GM13977 (cell line): ENCODE results near the gene SSC4D.
A peak's percentile ranks its signal among the peaks of the same experiment; 100 is the strongest.
"Not testable (repeated sequence)": the region's sequence is repeated elsewhere in the genome, so short reads cannot be mapped to it uniquely, and the experiment has no call there.

ENCODE experiments used
- DNase-seq: peaks from one replicate; pipeline ENCODE4 v3.0.0; 2012; ENCODE audit warnings: low spot score
- in situ Hi-C: fragments of 300-500 bp; cut with MboI; formaldehyde crosslinking; loops from one replicate; pipeline ENCODE4 v1.12.0; 2022; ENCODE audit warnings: low sequenced_read_pairs, low pct_unique_long_range_greater_than_20kb, mixed read lengths, inconsistent platforms; ENCODE audit not compliant: unreplicated experiment
- TF ChIP-seq, protein P1 (sequence below): IDR thresholded peaks from 2 replicates; pipeline ENCODE4 v1.5.1; 2012; ENCODE audit warnings: mild to moderate bottlenecking, control low read depth; ENCODE audit not compliant: insufficient read depth; ENCODE audit errors: extremely low read depth, missing control alignments

SSC4D gene

DNA sequence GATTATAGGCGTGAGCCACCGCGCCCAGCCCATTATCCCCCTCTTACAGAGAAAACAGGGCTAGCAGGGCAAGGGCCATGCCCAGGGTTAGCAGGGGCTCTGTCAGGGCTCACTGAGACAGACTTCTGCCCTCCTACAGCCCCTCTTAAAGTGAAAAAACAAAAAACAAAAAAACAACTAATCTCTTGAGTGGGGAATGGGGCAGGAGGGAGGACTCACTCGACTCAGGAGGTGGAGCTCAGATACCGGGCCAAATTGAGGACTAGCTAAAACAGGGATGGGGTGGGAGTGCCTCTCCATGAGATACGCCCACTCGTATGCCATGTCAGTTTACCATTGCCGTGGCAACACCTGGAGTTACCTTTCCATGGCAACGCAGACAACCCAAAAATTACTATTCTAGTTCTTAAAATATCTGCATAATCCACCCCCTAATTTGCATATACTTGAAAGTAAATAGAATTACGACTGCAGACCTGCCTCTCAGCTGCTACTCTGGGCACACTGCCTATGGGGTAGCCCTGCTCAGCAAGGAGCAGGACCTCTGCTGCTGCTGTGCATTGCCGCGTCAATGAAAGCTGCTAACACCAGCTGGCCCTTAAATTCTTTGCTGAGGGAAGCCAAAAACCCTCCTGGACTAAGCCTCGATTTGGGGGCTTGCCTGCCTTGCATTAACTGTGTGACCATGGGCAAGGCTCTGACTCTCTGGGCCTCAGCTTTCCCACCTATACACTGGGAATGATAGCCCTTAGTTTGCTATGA lies 13.4 kb downstream of the SSC4D start:
- TF ChIP-seq, protein P1, sequence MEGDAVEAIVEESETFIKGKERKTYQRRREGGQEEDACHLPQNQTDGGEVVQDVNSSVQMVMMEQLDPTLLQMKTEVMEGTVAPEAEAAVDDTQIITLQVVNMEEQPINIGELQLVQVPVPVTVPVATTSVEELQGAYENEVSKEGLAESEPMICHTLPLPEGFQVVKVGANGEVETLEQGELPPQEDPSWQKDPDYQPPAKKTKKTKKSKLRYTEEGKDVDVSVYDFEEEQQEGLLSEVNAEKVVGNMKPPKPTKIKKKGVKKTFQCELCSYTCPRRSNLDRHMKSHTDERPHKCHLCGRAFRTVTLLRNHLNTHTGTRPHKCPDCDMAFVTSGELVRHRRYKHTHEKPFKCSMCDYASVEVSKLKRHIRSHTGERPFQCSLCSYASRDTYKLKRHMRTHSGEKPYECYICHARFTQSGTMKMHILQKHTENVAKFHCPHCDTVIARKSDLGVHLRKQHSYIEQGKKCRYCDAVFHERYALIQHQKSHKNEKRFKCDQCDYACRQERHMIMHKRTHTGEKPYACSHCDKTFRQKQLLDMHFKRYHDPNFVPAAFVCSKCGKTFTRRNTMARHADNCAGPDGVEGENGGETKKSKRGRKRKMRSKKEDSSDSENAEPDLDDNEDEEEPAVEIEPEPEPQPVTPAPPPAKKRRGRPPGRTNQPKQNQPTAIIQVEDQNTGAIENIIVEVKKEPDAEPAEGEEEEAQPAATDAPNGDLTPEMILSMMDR = no peak
- in situ Hi-C loops = no loop called here
- DNase-seq = no peak

DNA sequence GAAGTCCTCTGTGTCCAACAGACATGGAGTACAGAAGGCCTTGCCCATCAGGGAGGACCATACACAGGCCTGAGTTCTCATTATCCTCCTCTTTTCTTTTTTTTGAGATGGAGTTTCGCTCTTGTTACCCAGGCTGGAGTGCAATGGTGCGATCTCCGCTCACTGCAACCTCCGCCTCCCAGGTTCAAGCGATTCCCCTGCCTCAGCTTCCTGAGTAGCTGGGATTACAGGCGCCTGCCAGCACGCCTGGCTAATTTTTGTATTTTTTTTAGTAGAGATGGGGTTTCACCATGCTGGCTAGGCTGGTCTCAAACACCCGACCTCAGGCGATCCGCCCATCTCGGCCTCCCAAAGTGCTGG lies 13.9 kb downstream of the SSC4D start:
- in situ Hi-C loops, DNase-seq: not testable (repeated sequence)

DNA sequence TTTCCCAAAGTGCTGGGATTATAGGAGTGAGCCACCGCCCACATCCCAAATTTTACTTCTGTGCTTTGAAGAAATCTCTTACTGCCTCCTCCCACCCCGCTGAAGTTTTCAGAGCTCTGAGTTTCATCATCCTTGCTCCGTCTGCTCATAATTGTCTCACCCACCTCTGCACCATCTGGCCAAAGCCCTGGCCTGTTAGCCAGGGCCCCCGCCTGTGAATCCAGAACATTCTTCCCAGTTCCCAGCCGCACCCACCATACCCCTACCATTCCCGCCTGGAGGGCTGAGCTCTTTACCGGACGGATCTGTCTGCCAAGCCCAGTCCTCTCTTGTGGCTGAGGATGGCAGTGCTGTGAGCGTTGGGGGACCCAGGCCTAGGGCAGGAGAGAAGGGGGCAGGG lies 14.5 kb downstream of the SSC4D start:
- in situ Hi-C loops = no loop called here
- TF ChIP-seq, protein P1 = no peak
- no peak for DNase-seq

DNA sequence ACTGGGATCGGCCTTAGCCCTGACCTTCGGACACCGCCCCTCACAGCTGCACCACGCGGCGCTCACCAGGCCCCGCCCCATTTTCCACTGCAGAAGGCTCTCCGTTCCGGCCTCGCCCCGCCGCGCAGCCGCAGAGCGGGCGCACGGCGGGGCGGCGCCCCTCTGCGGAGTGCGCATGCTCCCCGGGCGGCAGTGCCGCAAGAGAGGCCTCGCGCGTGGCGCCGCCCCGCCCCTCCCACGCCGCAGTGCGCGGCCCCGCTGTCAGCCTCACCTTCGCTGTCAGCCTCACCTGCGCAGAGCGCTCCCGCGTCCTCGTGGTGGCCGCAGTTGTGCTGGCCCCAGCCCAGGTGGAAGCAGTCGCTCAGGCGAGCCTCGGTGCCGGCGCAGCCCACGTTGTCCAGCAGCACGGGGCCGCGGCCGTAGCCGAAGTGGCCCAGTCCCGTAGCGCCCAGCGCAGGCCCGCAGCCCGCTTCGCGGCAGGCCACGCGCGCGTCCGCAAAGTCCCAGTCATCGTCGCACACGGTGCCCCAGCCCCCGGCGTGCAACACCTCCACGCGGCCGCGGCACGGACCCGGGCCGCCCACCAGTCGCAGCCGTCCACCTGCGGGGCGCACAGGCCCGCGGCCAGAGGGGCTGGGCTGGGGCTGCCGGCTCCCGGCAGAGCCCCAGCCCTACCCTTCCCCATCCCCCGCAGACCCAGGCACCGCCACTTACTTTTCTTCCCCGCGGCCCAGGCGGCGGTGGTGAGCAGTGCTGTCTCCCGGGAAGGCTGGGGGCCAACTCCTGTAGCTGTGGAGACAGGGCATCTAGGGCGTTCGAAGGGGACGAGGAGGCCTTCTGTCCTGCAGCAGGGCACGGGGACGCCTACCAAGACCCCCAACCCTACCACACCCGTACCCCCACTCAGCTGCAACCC lies 16.1 kb downstream of the SSC4D start:
- in situ Hi-C loops = no loop called here
- peak; percentile 99 for DNase-seq
- TF ChIP-seq, protein P1 = no peak

DNA sequence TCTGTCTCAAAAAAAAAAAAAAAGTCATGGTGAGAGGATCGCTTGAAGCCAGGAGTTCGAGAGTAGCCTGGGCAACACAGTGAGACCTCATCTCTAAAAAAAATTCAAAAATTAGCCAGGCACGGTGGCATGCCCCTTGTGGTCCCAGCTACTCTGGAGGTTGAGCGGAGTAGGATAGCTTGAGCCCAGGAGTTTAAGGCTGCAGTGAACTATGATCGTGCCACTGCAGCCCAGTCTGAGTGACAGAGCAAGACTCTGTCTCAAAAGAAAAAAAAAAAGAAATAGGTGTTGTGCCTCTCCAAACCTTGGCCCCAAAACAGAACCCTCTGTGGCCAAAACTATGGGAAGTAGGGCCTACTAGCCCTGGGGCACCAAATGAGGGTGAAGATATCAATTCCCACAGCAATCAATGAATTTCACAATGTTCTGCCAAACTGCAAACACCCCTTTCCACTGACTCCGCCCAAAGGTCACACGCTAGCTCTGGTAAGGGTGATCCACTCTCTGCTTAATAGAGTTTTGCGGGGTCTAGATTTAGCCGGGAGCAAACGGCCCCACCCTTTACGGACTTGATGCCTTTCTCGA lies 16.9 kb downstream of the SSC4D start:
- DNase-seq = no peak
- in situ Hi-C loops = no loop called here
- TF ChIP-seq, protein P1 = no peak

DNA sequence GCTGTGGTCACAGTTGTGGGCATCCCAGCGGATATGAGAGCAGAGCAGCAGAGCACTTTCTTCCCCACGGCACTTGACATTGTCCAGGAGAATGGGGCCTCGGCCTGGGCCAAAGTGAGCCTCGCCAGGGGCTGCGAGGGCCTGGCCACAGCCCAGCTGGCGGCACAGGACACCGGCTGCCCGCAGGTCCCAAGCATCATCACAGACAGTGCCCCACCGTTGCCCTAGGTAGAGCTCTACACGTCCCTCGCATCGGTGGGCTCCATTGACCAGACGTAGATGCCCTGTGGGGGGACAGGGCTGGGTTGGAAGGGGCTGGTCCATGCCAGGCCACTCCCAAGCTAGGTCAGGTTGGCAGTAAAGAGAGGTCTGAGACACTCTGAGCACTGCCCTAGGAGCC lies 19.4 kb downstream of the SSC4D start:
- in situ Hi-C loops = no loop called here
- DNase-seq = no peak
- TF ChIP-seq, protein P1 = no peak

DNA sequence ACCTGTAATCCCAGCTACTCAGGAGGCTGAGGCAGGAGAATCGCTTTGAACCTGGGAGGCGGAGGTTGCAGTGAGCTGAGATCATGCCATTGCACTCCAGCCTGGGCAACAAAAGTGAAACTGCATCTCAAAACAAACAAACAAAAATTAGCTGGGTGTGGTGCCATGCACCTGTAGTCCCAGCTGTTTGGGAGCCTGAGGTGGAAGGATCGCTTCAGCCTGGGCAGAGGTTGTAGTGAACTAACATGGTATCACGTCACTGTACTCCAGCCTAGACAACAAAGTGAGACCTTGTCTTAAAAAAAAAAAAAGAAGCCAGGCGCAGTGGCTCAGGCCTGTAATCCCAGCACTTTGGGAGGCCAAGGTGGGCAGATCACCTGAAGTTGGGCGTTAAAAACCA lies 21.7 kb downstream of the SSC4D start:
- in situ Hi-C loops, DNase-seq: not testable (repeated sequence)
